ENCODE data around the gene FARP2. TPM values are rescaled to one million over a fixed set of nuclear protein-coding genes. Genes with fewer than 3 reads are reported as not detected.
A peak's percentile ranks its signal among the peaks of the same experiment; 100 is the strongest.

The FARP2 gene
- total and polyA plus RNA-seq, 10 of the 15 experiments (the other 5 are each of a cell fraction or from before 2014, with no cell fraction given): 5.5 to 67.5 (median 36.8) TPM

GRCh38 chr2:241363426-241363825 lies 7.3 kb downstream of the FARP2 start:
- SMC1A ChIA-PET (ENCODE audit: uncharacterized antibody, unreplicated experiment): interaction anchor here (1.6 to 12.9 kb wide), 4 partner anchors 12 to 49 kb away, joined by 5 to 239 read pairs (median 91); no protein-coding TSS in a partner anchor
- no peaks in the 10 kb centered on the region for H3K9me3 ChIP-seq (replicated peaks; ENCODE audit: control insufficient read depth, insufficient read depth, low read length)
- H3K9ac ChIP-seq (ENCODE audit: control insufficient read depth, insufficient read depth, low read length): no peak overlapping the region
- no peaks in the 10 kb centered on the region for H3K27me3 ChIP-seq (replicated peaks in 1 of 2; ENCODE audit: control insufficient read depth in 2 of 2, insufficient read depth in 2 of 2, low read length in 1 of 2)
- H4K20me1 ChIP-seq (ENCODE audit: control insufficient read depth, insufficient read depth): no peaks in the 10 kb centered on the region
- no peak overlapping the region for H2AFZ ChIP-seq (ENCODE audit: control insufficient read depth, low read depth, low read length)
- H3K27ac ChIP-seq (ENCODE audit: control insufficient read depth, insufficient read depth): peak overlapping the region; percentile 24; the same call in 1 of the 2 replicates
- ATAC-seq: peak; percentile 75
- 92% methylated on average over 7 of the region's 7 CpGs for WGBS (ENCODE audit: insufficient coverage, insufficient replicate concordance, low lambda C conversion rate, missing lambda C conversion rate)
- no TSS peak for BruUV-seq (replicated peaks)
- RAD21 ChIA-PET (ENCODE audit: unreplicated experiment): interaction anchor here (0.8 to 8.0 kb wide), 5 partner anchors 11 to 83 kb away, joined by 3 to 98 read pairs (median 3); no protein-coding TSS in a partner anchor
- DNase-seq (ENCODE audit: low read depth, low spot score): no peak
- peak overlapping the region; percentile 65 for H3K4me2 ChIP-seq (ENCODE audit: control insufficient read depth, insufficient read depth)
- H3K4me1 ChIP-seq (ENCODE audit: control insufficient read depth, insufficient read depth, low read length): peaks cover 37% of the 10 kb centered on the region
- no peak overlapping the region for H3K4me3 ChIP-seq
- no peaks in the 10 kb centered on the region for H3K36me3 ChIP-seq (ENCODE audit: control insufficient read depth in 2 of 2, insufficient read depth in 2 of 2, low read length in 1 of 2)
- intact Hi-C loops (cut with micrococcal nuclease; ENCODE audit: unreplicated experiment) (no loop called here), in situ Hi-C loops (cut with MboI) (no loop called here)
- no peak for FAIRE-seq
- peaks cover 82% of the 10 kb centered on the region for H3K79me2 ChIP-seq (ENCODE audit: control insufficient read depth, insufficient read depth, low read length)
- CTCF ChIA-PET: interaction anchor here (0.8 to 6.3 kb wide), 5 partner anchors 9 to 41 kb away, joined by 3 to 55 read pairs (median 4); no protein-coding TSS in a partner anchor
- TF ChIP-seq HCFC1 (IDR thresholded peaks at IDR 0.05; ENCODE audit: low read length): no peak
- no peak for TF ChIP-seq ATF2 (IDR thresholded peaks at IDR 0.05; ENCODE audit: low read length)
- TF ChIP-seq IKZF1 (conservative IDR thresholded peaks at IDR 0.05): 0 out of 2 replicates have a peak, but pooled peaks have one; percentile 47
- TF ChIP-seq YBX1 (IDR thresholded peaks at IDR 0.05): no peak
- POLR2A ChIA-PET: interaction anchor here (0.8 to 1.8 kb wide), 3 partner anchors 10 to 48 kb away, joined by 3 to 9 read pairs (median 3); partner anchors contain the start of gene HDLBP

GRCh38 chr2:241364781-241365180 lies 8.7 kb downstream of the FARP2 start:
- DNase-seq (ENCODE audit: low read depth, low spot score) (no peak), ATAC-seq (no peak), FAIRE-seq (no peak)
- POLR2A ChIA-PET: interaction anchor here (1.0 to 1.8 kb wide), 2 partner anchors 8 to 40 kb away, joined by 3 to 9 read pairs; no protein-coding TSS in a partner anchor
- Histone ChIP-seq H3K79me2 (ENCODE audit: control insufficient read depth, insufficient read depth, low read length) (peaks cover 80% of the 10 kb centered on the region), H3K9me3 (replicated peaks; ENCODE audit: control insufficient read depth, insufficient read depth, low read length) (no peaks in the 10 kb centered on the region), H3K27me3 (replicated peaks in 1 of 2; ENCODE audit: control insufficient read depth in 2 of 2, insufficient read depth in 2 of 2, low read length in 1 of 2) (no peaks in the 10 kb centered on the region), H3K9ac (ENCODE audit: control insufficient read depth, insufficient read depth, low read length) (no peak overlapping the region), H3K4me3 (peak overlapping the region; percentile 4; the same call in 1 of the 2 replicates), H2AFZ (ENCODE audit: control insufficient read depth, low read depth, low read length) (no peak overlapping the region), H3K4me1 (ENCODE audit: control insufficient read depth, insufficient read depth, low read length) (peaks cover 35% of the 10 kb centered on the region), H4K20me1 (ENCODE audit: control insufficient read depth, insufficient read depth) (no peaks in the 10 kb centered on the region), H3K36me3 (ENCODE audit: control insufficient read depth in 2 of 2, insufficient read depth in 2 of 2, low read length in 1 of 2) (no peaks in the 10 kb centered on the region), H3K4me2 (ENCODE audit: control insufficient read depth, insufficient read depth) (no peak overlapping the region), H3K27ac (ENCODE audit: control insufficient read depth, insufficient read depth) (no peak overlapping the region)
- intact Hi-C loops (cut with micrococcal nuclease; ENCODE audit: unreplicated experiment): no loop called here
- RAD21 ChIA-PET (ENCODE audit: unreplicated experiment): interaction anchor here (4.1 to 8.0 kb wide), 2 partner anchors 9 to 27 kb away, joined by 21 to 98 read pairs; no protein-coding TSS in a partner anchor
- in situ Hi-C loops (cut with MboI): no loop called here
- SMC1A ChIA-PET (ENCODE audit: uncharacterized antibody, unreplicated experiment): interaction anchor here (0.8 to 12.9 kb wide), 6 partner anchors 11 to 51 kb away, joined by 4 to 239 read pairs (median 6); no protein-coding TSS in a partner anchor
- TSS peak; percentile 21 for BruUV-seq (replicated peaks)
- TF ChIP-seq SRF (IDR thresholded peaks at IDR 0.05; ENCODE audit: low read depth in 2 of 2, low read length in 2 of 2): no peak
- TF ChIP-seq PKNOX1 (IDR thresholded peaks at IDR 0.05): no peak
- no peak for TF ChIP-seq HDGF (IDR thresholded peaks at IDR 0.05)
- no peak for TF ChIP-seq ZNF622 (IDR thresholded peaks at IDR 0.05)
- 100% methylated on average over 2 of the region's 2 CpGs for WGBS (ENCODE audit: insufficient coverage, insufficient replicate concordance, low lambda C conversion rate, missing lambda C conversion rate)
- CTCF ChIA-PET: interaction anchor here (6.3 kb wide), 1 partner anchor 27 kb away, joined by 55 read pairs; no protein-coding TSS in a partner anchor

Measured in GM12878 (cell line).